Measurements from ENCODE around the gene CDC5L.

GRCh38 chr6:44493593-44493992, 106.1 kb downstream of the CDC5L start:
- TF ChIP-seq POLR2A (IDR thresholded peaks at IDR 0.05): no peak
- TF ChIP-seq, protein P1, sequence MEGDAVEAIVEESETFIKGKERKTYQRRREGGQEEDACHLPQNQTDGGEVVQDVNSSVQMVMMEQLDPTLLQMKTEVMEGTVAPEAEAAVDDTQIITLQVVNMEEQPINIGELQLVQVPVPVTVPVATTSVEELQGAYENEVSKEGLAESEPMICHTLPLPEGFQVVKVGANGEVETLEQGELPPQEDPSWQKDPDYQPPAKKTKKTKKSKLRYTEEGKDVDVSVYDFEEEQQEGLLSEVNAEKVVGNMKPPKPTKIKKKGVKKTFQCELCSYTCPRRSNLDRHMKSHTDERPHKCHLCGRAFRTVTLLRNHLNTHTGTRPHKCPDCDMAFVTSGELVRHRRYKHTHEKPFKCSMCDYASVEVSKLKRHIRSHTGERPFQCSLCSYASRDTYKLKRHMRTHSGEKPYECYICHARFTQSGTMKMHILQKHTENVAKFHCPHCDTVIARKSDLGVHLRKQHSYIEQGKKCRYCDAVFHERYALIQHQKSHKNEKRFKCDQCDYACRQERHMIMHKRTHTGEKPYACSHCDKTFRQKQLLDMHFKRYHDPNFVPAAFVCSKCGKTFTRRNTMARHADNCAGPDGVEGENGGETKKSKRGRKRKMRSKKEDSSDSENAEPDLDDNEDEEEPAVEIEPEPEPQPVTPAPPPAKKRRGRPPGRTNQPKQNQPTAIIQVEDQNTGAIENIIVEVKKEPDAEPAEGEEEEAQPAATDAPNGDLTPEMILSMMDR (IDR thresholded peaks at IDR 0.05): no peak
